H1 (cell line): ENCODE data around the gene TRAPPC8. TPM values are rescaled to one million over a fixed set of nuclear protein-coding genes. Genes with fewer than 3 reads are reported as not detected.

Experiments used
- KDM4A ChIP-seq: IDR thresholded peaks from one replicate; pipeline ENCODE4 v1.7.1; 2012; ENCODE audit warnings: low read depth, mild to moderate bottlenecking, moderate library complexity, low read length, inconsistent platforms; ENCODE audit not compliant: severe bottlenecking
- MAFK ChIP-seq: IDR thresholded peaks from 2 replicates; pipeline ENCODE4 v1.6.1; 2012; ENCODE audit warnings: low read depth, mild to moderate bottlenecking, improper control_type of control experiment, low read length
- RBBP5 ChIP-seq: IDR thresholded peaks from 2 replicates; pipeline ENCODE4 v1.7.1; 2012; ENCODE audit warnings: low read depth, mild to moderate bottlenecking, inconsistent platforms, low read length, moderate library complexity, borderline replicate concordance
- YY1 ChIP-seq: IDR thresholded peaks from 2 replicates; pipeline ENCODE4 v1.6.1; 2011; ENCODE audit warnings: low read depth, mild to moderate bottlenecking, low read length
- polyA plus RNA-seq, 7 experiments: library from polyadenylated mRNA; depleted of rRNA in 3 of 7; stranded (reverse) in 5 of 7; unstranded in 2 of 7; fragments of >200 nt in 5 of 7; fragments of 200-250 nt in 2 of 7; gene quantifications; 1 replicate in 5 of 7; 2 replicates in 1 of 7; 4 replicates in 1 of 7; pipeline versions ENCODE4 v1.2.1 to v1.2.3, GENCODE V29; 2011 to 2013; ENCODE audit warnings: missing spikeins in 2 of 7, mixed read lengths in 2 of 7
- total RNA-seq: library from RNA; stranded (reverse); fragmentation: NEBNext Ultra II Directional; extraction: Animal tissue kit (Norgen Biotek cat#: 25700); gene quantifications from 2 replicates; pipeline ENCODE4 v1.2.1, GENCODE V29; 2021
- TF ChIP-seq, protein P1 (sequence below): IDR thresholded peaks from 2 replicates; pipeline ENCODE4 v1.6.1; 2012; ENCODE audit warnings: inconsistent platforms

TRAPPC8 gene
- total and polyA plus RNA-seq, 2 of the 8 experiments (the other 6 are each of a cell fraction or from before 2014, with no cell fraction given), result 43.6 to 56.5 TPM

DNA sequence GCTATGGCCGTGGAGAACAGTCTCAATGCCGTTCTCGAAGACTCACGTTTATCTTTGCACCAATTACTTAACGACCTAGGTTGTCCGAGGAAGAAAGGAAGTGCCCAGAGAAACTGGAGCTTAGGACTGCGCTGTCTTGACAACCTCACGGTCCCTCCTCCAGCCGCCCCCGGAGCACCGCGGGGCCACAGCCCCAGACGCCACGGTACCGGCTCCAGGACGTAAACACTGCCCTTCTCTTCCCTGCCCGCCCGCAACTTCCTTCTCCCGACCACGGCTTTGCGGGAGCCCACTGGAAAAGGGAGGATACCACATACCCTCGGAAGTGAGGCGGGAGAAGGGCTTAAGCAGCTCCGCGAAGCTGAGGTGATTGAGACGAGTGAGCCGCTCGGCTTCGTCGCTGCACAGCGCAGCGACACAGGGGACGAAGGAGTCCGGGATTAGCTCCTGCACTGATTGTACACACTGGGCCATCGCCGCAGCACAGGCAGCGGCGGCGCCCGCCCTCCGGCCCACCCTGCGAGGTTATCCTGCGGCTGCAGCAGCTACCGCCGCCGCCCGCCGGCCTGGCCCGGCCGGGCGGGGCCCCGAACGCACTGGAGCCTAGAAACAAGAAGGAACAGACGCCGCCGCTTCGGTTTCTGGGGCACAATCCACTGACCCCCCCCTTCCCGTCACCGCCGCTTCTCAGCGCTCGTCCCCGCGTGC lies 483 bp downstream of the TRAPPC8 start (continued):
- TF ChIP-seq, protein P1, sequence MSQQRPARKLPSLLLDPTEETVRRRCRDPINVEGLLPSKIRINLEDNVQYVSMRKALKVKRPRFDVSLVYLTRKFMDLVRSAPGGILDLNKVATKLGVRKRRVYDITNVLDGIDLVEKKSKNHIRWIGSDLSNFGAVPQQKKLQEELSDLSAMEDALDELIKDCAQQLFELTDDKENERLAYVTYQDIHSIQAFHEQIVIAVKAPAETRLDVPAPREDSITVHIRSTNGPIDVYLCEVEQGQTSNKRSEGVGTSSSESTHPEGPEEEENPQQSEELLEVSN, result no peak
- TF ChIP-seq YY1, result no peak
- no peak for TF ChIP-seq MAFK
- no peak for TF ChIP-seq KDM4A
- TF ChIP-seq RBBP5, result peak; percentile 73
